ENCODE results near the gene SLC22A31.

DNA sequence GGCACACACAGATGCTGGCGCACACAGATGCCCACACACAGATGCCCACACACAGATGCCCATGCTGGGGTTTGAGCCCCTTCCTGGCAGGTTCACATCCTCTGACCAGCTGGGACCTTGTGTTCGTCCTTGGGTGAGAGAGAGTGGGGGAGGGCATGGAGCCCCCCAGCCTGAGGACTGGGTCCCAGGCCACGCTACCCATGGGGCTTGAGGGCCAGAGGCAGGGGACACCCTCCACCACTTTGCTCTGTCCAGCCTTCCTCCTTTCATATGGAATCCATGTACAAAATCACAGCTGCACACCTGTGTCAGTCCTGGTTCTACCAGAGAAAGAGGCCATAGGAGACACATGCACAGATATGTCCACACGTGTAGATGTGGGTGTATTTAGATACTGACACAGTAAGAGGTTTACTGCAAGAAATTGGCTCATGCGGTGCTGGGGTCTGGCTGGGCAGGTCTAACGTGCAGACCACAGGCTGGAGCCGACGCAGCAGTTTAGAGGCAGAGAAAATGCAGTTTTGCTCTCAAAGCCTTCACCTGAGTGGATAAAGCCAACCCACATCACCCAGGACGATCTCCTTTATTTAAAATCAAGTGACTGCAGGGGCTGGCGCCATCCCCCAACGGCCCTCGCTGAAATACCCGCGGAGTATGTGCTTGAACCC is 10.8 kb downstream of the SLC22A31 start:
- TF ChIP-seq CTCF (IDR thresholded peaks at IDR 0.05) (no peak), POLR2A (IDR thresholded peaks at IDR 0.05; ENCODE audit: low read depth) (no peak), POLR2AphosphoS5 (IDR thresholded peaks at IDR 0.05) (no peak)

Measured in esophagus muscularis mucosa (tissue), 3 donors.